Measurements from ENCODE around the gene THAP11. TPM values are rescaled to one million over a fixed set of nuclear protein-coding genes. Genes with fewer than 3 reads are reported as not detected.
A peak's percentile ranks its signal among the peaks of the same experiment; 100 is the strongest.
"Not testable (repeated sequence)": the region's sequence is repeated elsewhere in the genome, so short reads cannot be mapped to it uniquely, and the experiment has no call there.

Gene THAP11
- polyA plus RNA-seq, 3 donors: 17.6 to 84.2 (median 52.5) TPM

DNA sequence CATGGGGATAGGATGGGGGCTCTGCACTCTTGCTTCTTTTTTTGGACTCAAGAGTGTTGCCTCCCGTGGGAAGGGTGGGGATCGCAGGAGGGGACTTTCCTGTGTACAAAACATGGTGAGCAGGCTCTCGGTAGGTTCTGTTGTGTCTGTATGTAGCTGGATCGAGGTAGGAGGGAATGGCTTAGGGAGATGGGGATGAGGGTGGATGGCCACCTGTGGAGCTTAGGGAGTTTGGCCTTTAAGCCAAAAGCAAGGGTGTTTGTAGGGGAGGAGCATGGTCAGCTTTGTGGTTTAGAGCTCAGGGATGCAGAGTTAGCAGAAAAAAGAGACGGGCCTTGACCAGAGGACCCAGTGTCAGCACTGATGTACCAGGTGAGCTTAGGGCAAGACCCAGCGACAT is 19.8 kb downstream of the THAP11 start:
- H3K4me3 ChIP-seq (replicated peaks in 1 of 3; ENCODE audit: low read depth in 2 of 3, low read length in 3 of 3): no peak overlapping the region
- Mint-ChIP-seq H3K4me3 (no peak overlapping the region), H3K9me3 (peaks cover 0 to 2% (median 0%) of the 10 kb centered on the region in 7 donors), H3K27ac (peak overlapping the region in 3 of 7 donors; percentile 56 to 58 (median 56)), H3K27me3 (ENCODE audit: low read depth in 3 of 3) (no peaks in the 10 kb centered on the region), H3K4me1 (peaks cover 23% of the 10 kb centered on the region), H3K36me3 (peaks cover 35 to 41% of the 10 kb centered on the region in 2 donors)
- no peak for DNase-seq
- H2AFZ ChIP-seq (ENCODE audit: insufficient read depth, low read depth, low read length, poor library complexity, severe bottlenecking): no peak overlapping the region
- H3K36me3 ChIP-seq (replicated peaks in 1 of 2; ENCODE audit: control insufficient read depth in 1 of 2, insufficient read depth in 2 of 2, low read length in 2 of 2): peaks cover 22 to 55% of the 10 kb centered on the region in 2 donors
- TF ChIP-seq, protein P1, sequence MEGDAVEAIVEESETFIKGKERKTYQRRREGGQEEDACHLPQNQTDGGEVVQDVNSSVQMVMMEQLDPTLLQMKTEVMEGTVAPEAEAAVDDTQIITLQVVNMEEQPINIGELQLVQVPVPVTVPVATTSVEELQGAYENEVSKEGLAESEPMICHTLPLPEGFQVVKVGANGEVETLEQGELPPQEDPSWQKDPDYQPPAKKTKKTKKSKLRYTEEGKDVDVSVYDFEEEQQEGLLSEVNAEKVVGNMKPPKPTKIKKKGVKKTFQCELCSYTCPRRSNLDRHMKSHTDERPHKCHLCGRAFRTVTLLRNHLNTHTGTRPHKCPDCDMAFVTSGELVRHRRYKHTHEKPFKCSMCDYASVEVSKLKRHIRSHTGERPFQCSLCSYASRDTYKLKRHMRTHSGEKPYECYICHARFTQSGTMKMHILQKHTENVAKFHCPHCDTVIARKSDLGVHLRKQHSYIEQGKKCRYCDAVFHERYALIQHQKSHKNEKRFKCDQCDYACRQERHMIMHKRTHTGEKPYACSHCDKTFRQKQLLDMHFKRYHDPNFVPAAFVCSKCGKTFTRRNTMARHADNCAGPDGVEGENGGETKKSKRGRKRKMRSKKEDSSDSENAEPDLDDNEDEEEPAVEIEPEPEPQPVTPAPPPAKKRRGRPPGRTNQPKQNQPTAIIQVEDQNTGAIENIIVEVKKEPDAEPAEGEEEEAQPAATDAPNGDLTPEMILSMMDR (IDR thresholded peaks at IDR 0.05): no peak
- H3K9ac ChIP-seq (ENCODE audit: insufficient read depth, low read length, poor library complexity, severe bottlenecking): no peak overlapping the region
- intact Hi-C loops (cut with micrococcal nuclease): no loop called here
- H3K4me2 ChIP-seq (replicated peaks; ENCODE audit: extremely low read depth, low read length, poor library complexity, severe bottlenecking): no peak overlapping the region
- H3K27ac ChIP-seq (ENCODE audit: low read depth in 1 of 2, low read length in 2 of 2): peak overlapping the region in 1 of 2 donors; percentile 59
- 96% methylated on average over 3 of the region's 6 CpGs for WGBS (ENCODE audit: insufficient coverage)
- H3K27me3 ChIP-seq (ENCODE audit: control insufficient read depth in 2 of 2, insufficient read depth in 2 of 2, low read length in 2 of 2): no peaks in the 10 kb centered on the region
- no peaks in the 10 kb centered on the region for H3K9me3 ChIP-seq (replicated peaks in 1 of 2; ENCODE audit: control insufficient read depth in 1 of 2, insufficient read depth in 1 of 2, low read length in 2 of 2)
- H3K79me2 ChIP-seq (ENCODE audit: insufficient read depth, low read length): peaks cover 72% of the 10 kb centered on the region
- peaks cover 4 to 12% of the 10 kb centered on the region in 2 donors for H3K4me1 ChIP-seq (ENCODE audit: control insufficient read depth in 1 of 2, insufficient read depth in 2 of 2, low read length in 2 of 2)
- peaks cover 31% of the 10 kb centered on the region for H4K20me1 ChIP-seq (ENCODE audit: insufficient read depth, low read length)

DNA sequence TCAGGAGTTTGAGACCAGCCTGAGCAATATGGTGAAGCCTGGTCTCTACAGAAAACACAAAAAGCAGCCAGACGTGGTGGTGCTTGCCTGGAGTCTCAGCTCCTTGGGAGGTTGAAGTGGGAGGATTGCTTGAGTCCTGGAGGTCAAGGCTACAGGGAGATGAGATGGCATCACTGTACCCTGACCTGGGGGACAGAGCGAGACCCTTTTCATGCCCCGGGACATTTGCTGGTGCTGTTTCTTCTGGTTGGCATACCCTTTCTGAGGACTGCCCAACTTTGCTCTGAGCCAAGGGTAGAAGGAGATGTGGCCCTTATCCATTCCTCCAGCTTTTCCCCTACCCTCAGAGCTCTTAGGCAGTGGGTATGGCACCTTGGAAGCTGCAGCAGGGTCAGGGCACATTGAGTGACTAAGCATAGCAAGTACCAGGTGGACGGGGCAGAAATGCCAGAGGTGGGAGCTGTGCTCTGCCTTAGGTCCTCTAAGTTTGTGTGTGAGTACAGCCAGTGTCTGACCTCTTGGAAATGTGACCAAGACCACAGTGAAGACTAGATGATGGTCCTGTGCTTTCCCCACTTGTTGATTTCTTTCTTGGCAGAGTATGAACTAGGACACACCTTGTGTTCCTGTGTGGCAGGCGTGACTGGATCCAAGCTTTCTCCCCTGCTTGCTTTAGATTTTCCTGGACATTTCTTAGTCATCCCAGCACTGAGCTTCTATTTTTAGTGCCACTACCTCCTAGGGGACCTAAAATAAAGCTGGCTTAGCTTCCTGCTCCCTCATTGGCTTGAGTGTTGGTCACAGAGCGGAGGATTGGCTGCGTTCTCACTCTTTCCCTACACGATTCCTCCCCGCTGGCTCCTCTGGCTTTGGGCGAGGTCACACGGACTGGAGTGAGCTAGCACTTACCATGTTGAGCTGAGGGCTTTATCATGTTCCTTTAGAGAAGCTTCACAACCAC is 20.8 kb downstream of the THAP11 start:
- Histone ChIP-seq H3K27me3 (ENCODE audit: control insufficient read depth in 2 of 2, insufficient read depth in 2 of 2, low read length in 2 of 2) (no peaks in the 10 kb centered on the region), H3K9me3 (replicated peaks in 1 of 2; ENCODE audit: control insufficient read depth in 1 of 2, insufficient read depth in 1 of 2, low read length in 2 of 2) (no peaks in the 10 kb centered on the region), H2AFZ (ENCODE audit: insufficient read depth, low read depth, low read length, poor library complexity, severe bottlenecking) (no peak overlapping the region), H3K9ac (ENCODE audit: insufficient read depth, low read length, poor library complexity, severe bottlenecking) (no peak overlapping the region), H3K79me2 (ENCODE audit: insufficient read depth, low read length) (peaks cover 62% of the 10 kb centered on the region), H3K27ac (ENCODE audit: low read depth in 1 of 2, low read length in 2 of 2) (no peak overlapping the region), H3K4me1 (ENCODE audit: control insufficient read depth in 1 of 2, insufficient read depth in 2 of 2, low read length in 2 of 2) (peaks cover 0 to 5% of the 10 kb centered on the region in 2 donors), H3K4me2 (replicated peaks; ENCODE audit: extremely low read depth, low read length, poor library complexity, severe bottlenecking) (no peak overlapping the region), H4K20me1 (ENCODE audit: insufficient read depth, low read length) (peaks cover 21% of the 10 kb centered on the region), H3K4me3 (replicated peaks in 1 of 3; ENCODE audit: low read depth in 2 of 3, low read length in 3 of 3) (no peak overlapping the region), H3K36me3 (replicated peaks in 1 of 2; ENCODE audit: control insufficient read depth in 1 of 2, insufficient read depth in 2 of 2, low read length in 2 of 2) (peaks cover 23 to 65% of the 10 kb centered on the region in 2 donors)
- intact Hi-C loops (cut with micrococcal nuclease): no loop called here
- Mint-ChIP-seq H3K36me3 (peaks cover 41 to 50% of the 10 kb centered on the region in 2 donors), H3K27me3 (ENCODE audit: low read depth in 3 of 3) (no peaks in the 10 kb centered on the region), H3K27ac (peak overlapping the region in 4 of 7 donors; percentile 39 to 78 (median 62)), H3K9me3 (peaks cover 0 to under 1% (median 0%) of the 10 kb centered on the region in 7 donors), H3K4me1 (peaks cover 12% of the 10 kb centered on the region), H3K4me3 (no peak overlapping the region)
- TF ChIP-seq, protein P1 (IDR thresholded peaks at IDR 0.05): no peak
- WGBS (ENCODE audit: insufficient coverage): 97% methylated on average over 7 of the region's 11 CpGs
- no peak for DNase-seq

DNA sequence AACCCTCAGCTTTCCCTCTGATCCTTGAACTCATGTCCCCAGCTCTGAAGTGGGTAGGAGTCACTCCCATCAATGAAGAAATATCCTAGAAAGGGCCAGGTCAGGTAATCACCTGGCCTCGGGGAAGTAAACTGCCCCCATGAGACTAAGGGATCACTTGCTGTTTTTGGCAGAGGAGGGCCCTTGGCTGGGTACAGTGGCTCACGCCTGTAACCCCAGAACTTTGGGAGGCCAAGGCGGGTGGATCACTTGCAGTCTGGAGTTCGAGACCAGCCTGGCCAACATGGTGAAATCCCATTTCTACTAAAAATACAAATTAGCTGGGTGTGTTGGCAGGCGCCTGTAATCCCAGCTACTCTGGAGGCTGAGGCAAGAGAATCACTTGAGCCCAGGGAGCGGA is 21.9 kb downstream of the THAP11 start:
- H3K4me1 ChIP-seq (ENCODE audit: control insufficient read depth in 1 of 2, insufficient read depth in 2 of 2, low read length in 2 of 2); H2AFZ ChIP-seq (ENCODE audit: insufficient read depth, low read depth, low read length, poor library complexity, severe bottlenecking); H3K4me3 Mint-ChIP-seq; H3K4me3 ChIP-seq (replicated peaks in 1 of 3; ENCODE audit: low read depth in 2 of 3, low read length in 3 of 3); H3K4me1 Mint-ChIP-seq; H3K27me3 ChIP-seq (ENCODE audit: control insufficient read depth in 2 of 2, insufficient read depth in 2 of 2, low read length in 2 of 2); DNase-seq; H3K27me3 Mint-ChIP-seq (ENCODE audit: low read depth in 3 of 3); H3K4me2 ChIP-seq (replicated peaks; ENCODE audit: extremely low read depth, low read length, poor library complexity, severe bottlenecking); H3K9me3 ChIP-seq (replicated peaks in 1 of 2; ENCODE audit: control insufficient read depth in 1 of 2, insufficient read depth in 1 of 2, low read length in 2 of 2); H3K27ac ChIP-seq (ENCODE audit: low read depth in 1 of 2, low read length in 2 of 2); H3K9ac ChIP-seq (ENCODE audit: insufficient read depth, low read length, poor library complexity, severe bottlenecking); H3K9me3 Mint-ChIP-seq; intact Hi-C loops (cut with micrococcal nuclease): not testable (repeated sequence)
- peaks cover 12% of the 10 kb centered on the region for H4K20me1 ChIP-seq (ENCODE audit: insufficient read depth, low read length)
- WGBS (ENCODE audit: insufficient coverage): 100% methylated on average over 2 of the region's 6 CpGs
- H3K36me3 ChIP-seq (replicated peaks in 1 of 2; ENCODE audit: control insufficient read depth in 1 of 2, insufficient read depth in 2 of 2, low read length in 2 of 2): peaks cover 34 to 77% of the 10 kb centered on the region in 2 donors
- Mint-ChIP-seq H3K27ac (peak overlapping the region in 2 of 7 donors; percentile 41 to 61), H3K36me3 (peaks cover 42 to 58% of the 10 kb centered on the region in 2 donors)
- H3K79me2 ChIP-seq (ENCODE audit: insufficient read depth, low read length): peaks cover 51% of the 10 kb centered on the region
